ENCODE data around the gene PHF14.

DNA sequence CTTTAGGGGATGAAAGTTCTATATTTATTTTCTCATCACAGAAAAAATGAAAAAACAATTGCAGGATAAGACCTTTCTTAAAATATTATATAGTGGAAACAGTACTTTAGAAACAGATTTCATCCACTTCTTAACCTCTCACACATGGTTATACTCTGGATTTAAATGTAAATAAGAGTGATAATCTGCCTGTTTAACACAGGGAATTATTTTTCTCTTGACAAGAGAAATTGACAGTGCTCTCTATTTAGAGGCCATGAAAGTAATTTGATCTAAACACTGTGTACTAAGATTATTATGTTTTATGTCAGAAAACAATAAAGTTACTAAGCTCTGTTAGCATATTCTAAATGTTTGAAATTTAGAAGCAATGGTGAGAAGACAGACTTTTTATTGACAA is 88.4 kb downstream of the PHF14 start:
- TF ChIP-seq, protein P1, sequence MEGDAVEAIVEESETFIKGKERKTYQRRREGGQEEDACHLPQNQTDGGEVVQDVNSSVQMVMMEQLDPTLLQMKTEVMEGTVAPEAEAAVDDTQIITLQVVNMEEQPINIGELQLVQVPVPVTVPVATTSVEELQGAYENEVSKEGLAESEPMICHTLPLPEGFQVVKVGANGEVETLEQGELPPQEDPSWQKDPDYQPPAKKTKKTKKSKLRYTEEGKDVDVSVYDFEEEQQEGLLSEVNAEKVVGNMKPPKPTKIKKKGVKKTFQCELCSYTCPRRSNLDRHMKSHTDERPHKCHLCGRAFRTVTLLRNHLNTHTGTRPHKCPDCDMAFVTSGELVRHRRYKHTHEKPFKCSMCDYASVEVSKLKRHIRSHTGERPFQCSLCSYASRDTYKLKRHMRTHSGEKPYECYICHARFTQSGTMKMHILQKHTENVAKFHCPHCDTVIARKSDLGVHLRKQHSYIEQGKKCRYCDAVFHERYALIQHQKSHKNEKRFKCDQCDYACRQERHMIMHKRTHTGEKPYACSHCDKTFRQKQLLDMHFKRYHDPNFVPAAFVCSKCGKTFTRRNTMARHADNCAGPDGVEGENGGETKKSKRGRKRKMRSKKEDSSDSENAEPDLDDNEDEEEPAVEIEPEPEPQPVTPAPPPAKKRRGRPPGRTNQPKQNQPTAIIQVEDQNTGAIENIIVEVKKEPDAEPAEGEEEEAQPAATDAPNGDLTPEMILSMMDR (IDR thresholded peaks at IDR 0.05): no peak
- TF ChIP-seq ZFX (IDR thresholded peaks at IDR 0.05; ENCODE audit: borderline replicate concordance): no peak

Measured in 22Rv1 (cell line).